H1 (cell line): ENCODE data around the gene COX10. TPM values are rescaled to one million over a fixed set of nuclear protein-coding genes. Genes with fewer than 3 reads are reported as not detected.
"Not testable (repeated sequence)": the region's sequence is repeated elsewhere in the genome, so short reads cannot be mapped to it uniquely, and the experiment has no call there.

Experiments
- CTCF ChIA-PET: fragments of 300-600 bp; sonication (Branson Sonifier 250); formaldehyde crosslinking; loops from one replicate; lab custom pipeline; 2021; ENCODE audit not compliant: partially characterized antibody; lab: Charles Lee
- POLR2A ChIA-PET: fragments of 300-600 bp; sonication (Branson Sonifier 250); formaldehyde crosslinking; loops from one replicate; lab custom pipeline; 2021; ENCODE audit warnings: inconsistent platforms; ENCODE audit not compliant: partially characterized antibody; lab: Charles Lee
- DNase-seq, 2 experiments: peaks; one replicate each; pipeline versions ENCODE4 v3.0.0 to v3.0.0-alpha.2; 2010 to 2022; ENCODE audit warnings: low spot score in 2 of 2, low read depth in 1 of 2, mixed read lengths in 1 of 2
- FAIRE-seq: peaks from 2 replicates; lab custom pipeline; 2011; peaks lifted over from hg19 to GRCh38; lab: Jason Lieb, UNC
- H2AFZ ChIP-seq: 2 replicates; pipeline ENCODE4 v1.8.1; 2012; ENCODE audit warnings: low read length, inconsistent platforms
- H2AK5ac ChIP-seq: 2 replicates; pipeline ENCODE4 v1.6.1; 2013; ENCODE audit warnings: low read depth, low read length
- H2BK120ac ChIP-seq: replicated peaks from 2 replicates; pipeline ENCODE3; 2013; ENCODE audit warnings: low read depth, low read length, inconsistent platforms
- H2BK12ac ChIP-seq: 2 replicates; pipeline ENCODE4 v1.6.1; 2013; ENCODE audit warnings: low read depth, low read length
- H2BK15ac ChIP-seq: 2 replicates; pipeline ENCODE4 v1.6.1; 2013; ENCODE audit warnings: low read length
- H2BK20ac ChIP-seq: 2 replicates; pipeline ENCODE4 v1.6.1; 2013; ENCODE audit warnings: low read length
- H2BK5ac ChIP-seq: 2 replicates; pipeline ENCODE4 v1.6.1; 2013; ENCODE audit warnings: low read depth, low read length
- H3K14ac ChIP-seq: 2 replicates; pipeline ENCODE4 v1.6.1; 2013; ENCODE audit warnings: inconsistent platforms; ENCODE audit not compliant: insufficient read length
- H3K18ac ChIP-seq: 2 replicates; pipeline ENCODE4 v1.6.1; 2013; ENCODE audit warnings: low read length; ENCODE audit errors: extremely low read depth
- H3K23ac ChIP-seq: 2 replicates; pipeline ENCODE4 v1.6.1; 2013; ENCODE audit warnings: inconsistent platforms; ENCODE audit not compliant: insufficient read length
- H3K23me2 ChIP-seq: 2 replicates; pipeline ENCODE4 v1.6.1; 2013; ENCODE audit warnings: low read depth, low read length
- H3K27ac ChIP-seq: 2 replicates; pipeline ENCODE4 v1.6.1; 2011; ENCODE audit warnings: low read depth, low read length, inconsistent platforms
- H3K27me3 ChIP-seq, 4 experiments: replicated peaks in 1 of 4; 1 replicate in 1 of 4; 2 replicates in 3 of 4; pipeline versions ENCODE4 v1.6.1 to v1.8.1; 2011 to 2013; ENCODE audit warnings: low read length in 3 of 4, mild to moderate bottlenecking in 3 of 4, inconsistent platforms in 2 of 4, mixed read lengths in 2 of 4, moderate library complexity in 1 of 4; ENCODE audit not compliant: control insufficient read depth in 3 of 4, insufficient read depth in 3 of 4; ENCODE audit errors: extremely low read depth in 1 of 4
- H3K36me3 ChIP-seq, 4 experiments: 2 replicates each; pipeline versions ENCODE4 v1.6.1 to v1.8.1; 2011 to 2013; ENCODE audit warnings: mild to moderate bottlenecking in 4 of 4, low read length in 3 of 4, moderate library complexity in 2 of 4, control low read depth in 1 of 4, inconsistent platforms in 1 of 4; ENCODE audit not compliant: insufficient read depth in 4 of 4, control insufficient read depth in 2 of 4
- H3K4ac ChIP-seq: replicated peaks from 2 replicates; pipeline ENCODE3; 2013; ENCODE audit warnings: low read length, low read depth, mixed read lengths, inconsistent platforms; ENCODE audit not compliant: insufficient read length
- H3K4me1 ChIP-seq, 4 experiments: replicated peaks in 1 of 4; 1 replicate in 1 of 4; 2 replicates in 3 of 4; pipeline versions ENCODE4 v1.6.1 to v1.8.1; 2011 to 2013; ENCODE audit warnings: low read length in 3 of 4, inconsistent platforms in 2 of 4, mixed read lengths in 1 of 4; ENCODE audit not compliant: insufficient read depth in 4 of 4, control insufficient read depth in 3 of 4
- H3K4me2 ChIP-seq, 2 experiments: 2 replicates each; pipeline versions ENCODE4 v1.6.1 to v1.8.1; 2011 to 2013; ENCODE audit warnings: low read depth in 2 of 2, low read length in 2 of 2, control low read depth in 1 of 2, inconsistent platforms in 1 of 2, mild to moderate bottlenecking in 1 of 2; ENCODE audit not compliant: insufficient read depth in 1 of 2
- H3K4me3 ChIP-seq, 4 experiments: fragments of 200-600, 300-600 bp in 1 of 4; sonication (generic), shearing (Covaris generic), sonication (Bioruptor Twin) in 1 of 4; 2 replicates each; pipeline versions ENCODE4 v1.5.1 to v1.8.1; 2011 to 2016; ENCODE audit warnings: low read length in 4 of 4, low read depth in 3 of 4, control low read depth in 2 of 4, inconsistent platforms in 2 of 4, mild to moderate bottlenecking in 2 of 4, mixed read lengths in 1 of 4, moderate library complexity in 1 of 4; ENCODE audit not compliant: insufficient read depth in 2 of 4; ENCODE audit errors: extremely low read depth in 1 of 4
- H3K56ac ChIP-seq: replicated peaks from 2 replicates; pipeline ENCODE3; 2013; ENCODE audit warnings: low read depth, mild to moderate bottlenecking, mixed read lengths, low read length, inconsistent platforms; ENCODE audit not compliant: insufficient read length
- H3K79me1 ChIP-seq: 2 replicates; pipeline ENCODE4 v1.6.1; 2013; ENCODE audit warnings: low read depth, low read length, control low read depth
- H3K79me2 ChIP-seq, 2 experiments: 2 replicates each; pipeline versions ENCODE4 v1.6.1 to v1.8.1; 2012 to 2013; ENCODE audit warnings: low read length in 2 of 2, mild to moderate bottlenecking in 2 of 2, inconsistent platforms in 1 of 2; ENCODE audit not compliant: insufficient read depth in 2 of 2, control insufficient read depth in 1 of 2
- H3K9ac ChIP-seq, 4 experiments: replicated peaks in 1 of 4; 1 replicate in 1 of 4; 2 replicates in 3 of 4; pipeline versions ENCODE4 v1.6.1 to v1.8.1; 2011 to 2013; ENCODE audit warnings: low read depth in 3 of 4, low read length in 3 of 4, control low read depth in 2 of 4, mild to moderate bottlenecking in 2 of 4, moderate library complexity in 2 of 4, inconsistent platforms in 1 of 4; ENCODE audit errors: extremely low read depth in 1 of 4
- H3K9me3 ChIP-seq, 2 experiments: 2 replicates each; pipeline versions ENCODE4 v1.6.1 to v1.8.1; 2012 to 2013; ENCODE audit warnings: mild to moderate bottlenecking in 2 of 2, moderate library complexity in 2 of 2, control low read depth in 1 of 2, inconsistent platforms in 1 of 2, low read depth in 1 of 2, low read length in 1 of 2, mixed read lengths in 1 of 2; ENCODE audit not compliant: insufficient read depth in 2 of 2
- H4K20me1 ChIP-seq, 2 experiments: replicated peaks in 1 of 2; 2 replicates each; pipeline versions ENCODE3 to v1.8.1; 2011 to 2013; ENCODE audit warnings: inconsistent platforms in 2 of 2, low read length in 2 of 2, mild to moderate bottlenecking in 1 of 2; ENCODE audit not compliant: insufficient read depth in 2 of 2, control insufficient read depth in 1 of 2
- H4K5ac ChIP-seq: 2 replicates; pipeline ENCODE4 v1.6.1; 2013; ENCODE audit warnings: low read length, low read depth, mixed read lengths, inconsistent platforms; ENCODE audit not compliant: insufficient read length
- H4K8ac ChIP-seq: 2 replicates; pipeline ENCODE4 v1.8.0; 2013; ENCODE audit warnings: mild to moderate bottlenecking, moderate library complexity, low read length, inconsistent platforms; ENCODE audit not compliant: insufficient read depth; ENCODE audit errors: extremely low read depth
- H4K91ac ChIP-seq: replicated peaks from 2 replicates; pipeline ENCODE3; 2013; ENCODE audit warnings: low read length, mixed read lengths, inconsistent platforms; ENCODE audit not compliant: insufficient read length
- WGBS, 2 experiments: shearing (Covaris generic) in 1 of 2; methylation state at CpG; one replicate each; pipeline versions ENCODE4 v1.1.6 to v1.1.7; 2013 to 2015; ENCODE audit warnings: low lambda C conversion rate in 2 of 2, mixed read lengths in 2 of 2, inconsistent platforms in 1 of 2, low coverage in 1 of 2, missing lambda C conversion rate in 1 of 2; ENCODE audit not compliant: insufficient replicate concordance in 2 of 2, insufficient coverage in 1 of 2, insufficient read length in 1 of 2; ENCODE audit errors: extremely low coverage in 1 of 2, missing lambda C conversion rate in 1 of 2; 5-methylcytosine and 5-hydroxymethylcytosine counted together
- polyA plus RNA-seq, 7 experiments: library from polyadenylated mRNA; depleted of rRNA in 3 of 7; stranded (reverse) in 5 of 7; unstranded in 2 of 7; fragments of >200 nt in 5 of 7; fragments of 200-250 nt in 2 of 7; gene quantifications; 1 replicate in 5 of 7; 2 replicates in 1 of 7; 4 replicates in 1 of 7; pipeline versions ENCODE4 v1.2.1 to v1.2.3, GENCODE V29; 2011 to 2013; ENCODE audit warnings: missing spikeins in 2 of 7, mixed read lengths in 2 of 7
- total RNA-seq: library from RNA; stranded (reverse); fragmentation: NEBNext Ultra II Directional; extraction: Animal tissue kit (Norgen Biotek cat#: 25700); gene quantifications from 2 replicates; pipeline ENCODE4 v1.2.1, GENCODE V29; 2021

Gene COX10
- total and polyA plus RNA-seq, 2 of the 8 experiments (the other 6 are each of a cell fraction or from before 2014, with no cell fraction given): 18.0 to 23.0 TPM

GRCh38 chr17:14191469-14191868 is 122.2 kb downstream of the COX10 start:
- H2AFZ ChIP-seq, H4K8ac ChIP-seq, H2BK5ac ChIP-seq, DNase-seq, H3K14ac ChIP-seq, H3K4me1 ChIP-seq, H3K4me3 ChIP-seq, FAIRE-seq, H2BK15ac ChIP-seq, H3K23me2 ChIP-seq, POLR2A ChIA-PET, H3K18ac ChIP-seq, H2AK5ac ChIP-seq, H3K79me2 ChIP-seq, H3K27me3 ChIP-seq, H3K36me3 ChIP-seq, H3K27ac ChIP-seq, H2BK120ac ChIP-seq, H2BK12ac ChIP-seq, H4K5ac ChIP-seq, H3K4ac ChIP-seq, H3K9me3 ChIP-seq, H4K20me1 ChIP-seq, H3K79me1 ChIP-seq, H3K56ac ChIP-seq, H3K23ac ChIP-seq, H4K91ac ChIP-seq, H2BK20ac ChIP-seq, H3K9ac ChIP-seq, H3K4me2 ChIP-seq: not testable (repeated sequence)
- CTCF ChIA-PET: interaction anchor here (0.9 kb wide), 1 partner anchor 12 kb away, joined by 4 read pairs; no protein-coding TSS in a partner anchor

- H3K18ac ChIP-seq, H3K79me1 ChIP-seq, H3K4me2 ChIP-seq, H3K4ac ChIP-seq, H2AFZ ChIP-seq, POLR2A ChIA-PET, H3K9ac ChIP-seq, H3K27ac ChIP-seq, CTCF ChIA-PET, H3K4me1 ChIP-seq, FAIRE-seq, H3K4me3 ChIP-seq, H4K5ac ChIP-seq, H4K8ac ChIP-seq, DNase-seq, H2BK15ac ChIP-seq, H3K36me3 ChIP-seq, H3K56ac ChIP-seq, H2BK5ac ChIP-seq, H4K91ac ChIP-seq, H2BK20ac ChIP-seq, H4K20me1 ChIP-seq, H3K27me3 ChIP-seq, H3K9me3 ChIP-seq, H3K14ac ChIP-seq, H3K79me2 ChIP-seq, H3K23ac ChIP-seq, H2BK120ac ChIP-seq, H2AK5ac ChIP-seq, H2BK12ac ChIP-seq, H3K23me2 ChIP-seq: not testable (repeated sequence)
- WGBS, 2 experiments: 93% methylated on average over 4 of the region's 11 CpGs; no CpG with 5 or more reads in 1 of the 2 experiments
Measured at GRCh38 chr17:14192039-14192438, 122.7 kb downstream of the COX10 start.
